H9 (cell line): ENCODE results near the gene GTF3C1. TPM values are rescaled to one million over a fixed set of nuclear protein-coding genes. Genes with fewer than 3 reads are reported as not detected.
A peak's percentile ranks its signal among the peaks of the same experiment; 100 is the strongest.

Experiments used
- DNase-seq: peaks from one replicate; pipeline ENCODE4 v3.0.0-alpha.2; 2017
- H2AFZ ChIP-seq: one replicate; pipeline ENCODE4 v1.6.1; 2013; ENCODE audit warnings: mild to moderate bottlenecking, low read length, control low read depth, moderate library complexity
- H2AK5ac ChIP-seq: 2 replicates; pipeline ENCODE4 v1.6.1; 2013; ENCODE audit warnings: low read length, control low read depth, mixed read lengths; ENCODE audit not compliant: insufficient read length
- H2BK120ac ChIP-seq: one replicate; pipeline ENCODE4 v1.6.1; 2013; ENCODE audit warnings: low read depth, mild to moderate bottlenecking, low read length, control low read depth, inconsistent platforms; ENCODE audit not compliant: poor library complexity, severe bottlenecking
- H2BK12ac ChIP-seq: 2 replicates; pipeline ENCODE4 v1.6.1; 2013; ENCODE audit warnings: low read length, control low read depth, mixed read lengths, low read depth; ENCODE audit not compliant: insufficient read length
- H2BK15ac ChIP-seq: 2 replicates; pipeline ENCODE4 v1.6.1; 2013; ENCODE audit warnings: low read depth, low read length, control low read depth
- H2BK20ac ChIP-seq: one replicate; pipeline ENCODE4 v1.6.1; 2013; ENCODE audit warnings: low read depth, mild to moderate bottlenecking, low read length, control low read depth, inconsistent platforms; ENCODE audit not compliant: poor library complexity, severe bottlenecking
- H2BK5ac ChIP-seq: 2 replicates; pipeline ENCODE4 v1.6.1; 2013; ENCODE audit warnings: low read length, control low read depth, mixed read lengths; ENCODE audit not compliant: insufficient read length
- H3K14ac ChIP-seq: 2 replicates; pipeline ENCODE4 v1.6.1; 2013; ENCODE audit warnings: low read length, control low read depth; ENCODE audit not compliant: insufficient read depth
- H3K18ac ChIP-seq: 2 replicates; pipeline ENCODE4 v1.6.1; 2013; ENCODE audit warnings: low read depth, mild to moderate bottlenecking, mixed read lengths, low read length, control low read depth; ENCODE audit not compliant: insufficient read length
- H3K23ac ChIP-seq: 2 replicates; pipeline ENCODE4 v1.6.1; 2013; ENCODE audit warnings: low read length, control low read depth, mixed read lengths, low read depth; ENCODE audit not compliant: insufficient read length
- H3K23me2 ChIP-seq: 2 replicates; pipeline ENCODE4 v1.6.1; 2013; ENCODE audit warnings: low read depth, mild to moderate bottlenecking, mixed read lengths, low read length, control low read depth; ENCODE audit not compliant: insufficient read length, poor library complexity, severe bottlenecking
- H3K27ac ChIP-seq: 2 replicates; pipeline ENCODE4 v1.5.1; 2013; ENCODE audit warnings: low read length, control low read depth, mixed read lengths, low read depth; ENCODE audit not compliant: insufficient read length
- H3K27me3 ChIP-seq: 2 replicates; pipeline ENCODE4 v1.6.1; 2013; ENCODE audit warnings: low read length, control low read depth, inconsistent platforms; ENCODE audit not compliant: insufficient read depth
- H3K4ac ChIP-seq: 2 replicates; pipeline ENCODE4 v1.6.1; 2013; ENCODE audit warnings: low read depth, mild to moderate bottlenecking, control low read depth, inconsistent platforms, low read length, moderate library complexity
- H3K4me1 ChIP-seq: 2 replicates; pipeline ENCODE4 v1.6.1; 2013; ENCODE audit warnings: low read length, control low read depth, inconsistent platforms; ENCODE audit not compliant: insufficient read depth
- H3K4me2 ChIP-seq: 2 replicates; pipeline ENCODE4 v1.6.1; 2013; ENCODE audit warnings: low read length, control low read depth, mixed read lengths; ENCODE audit not compliant: insufficient read length, insufficient read depth
- H3K56ac ChIP-seq: 2 replicates; pipeline ENCODE4 v1.6.1; 2013; ENCODE audit warnings: low read depth, mild to moderate bottlenecking, mixed read lengths, low read length, control low read depth; ENCODE audit not compliant: insufficient read length
- H3K79me1 ChIP-seq: 2 replicates; pipeline ENCODE4 v1.6.1; 2013; ENCODE audit warnings: low read depth, mild to moderate bottlenecking, moderate library complexity, low read length, control low read depth, inconsistent platforms; ENCODE audit not compliant: insufficient read depth, poor library complexity, severe bottlenecking
- H3K79me2 ChIP-seq: 2 replicates; pipeline ENCODE4 v1.6.1; 2013; ENCODE audit warnings: low read length, control low read depth, inconsistent platforms; ENCODE audit not compliant: insufficient read depth
- H3K9ac ChIP-seq: 2 replicates; pipeline ENCODE4 v1.6.1; 2013; ENCODE audit warnings: low read length, control low read depth, mixed read lengths; ENCODE audit not compliant: insufficient read length; ENCODE audit errors: extremely low read depth
- H3K9me3 ChIP-seq: one replicate; pipeline ENCODE4 v1.6.1; 2013; ENCODE audit warnings: low read depth, low read length, inconsistent platforms; ENCODE audit not compliant: control insufficient read depth
- H3T11ph ChIP-seq: one replicate; pipeline ENCODE4 v1.6.1; 2013; ENCODE audit warnings: mild to moderate bottlenecking, low read length, control low read depth, inconsistent platforms
- H4K20me1 ChIP-seq: one replicate; pipeline ENCODE4 v1.6.1; 2013; ENCODE audit not compliant: control insufficient read depth, insufficient read length, insufficient read depth
- H4K5ac ChIP-seq: 2 replicates; pipeline ENCODE4 v1.6.1; 2013; ENCODE audit warnings: low read depth, mild to moderate bottlenecking, mixed read lengths, low read length, control low read depth; ENCODE audit not compliant: insufficient read length
- H4K8ac ChIP-seq: replicated peaks from 2 replicates; pipeline ENCODE4 v1.6.1; 2013; ENCODE audit warnings: low read length, control low read depth, mixed read lengths, low read depth; ENCODE audit not compliant: insufficient read length
- H4K91ac ChIP-seq: 2 replicates; pipeline ENCODE4 v1.6.1; 2013; ENCODE audit warnings: low read depth, mild to moderate bottlenecking, moderate library complexity, mixed read lengths, low read length, control low read depth; ENCODE audit not compliant: insufficient read length
- H3K27ac Mint-ChIP-seq, 3 experiments: 2 replicates in 2 of 3; 3 replicates in 1 of 3; pipeline ENCODE4 v1.8.0; 2020 to 2021; ENCODE audit warnings: mixed read lengths in 3 of 3, mild to moderate bottlenecking in 1 of 3, moderate library complexity in 1 of 3
- H3K27me3 Mint-ChIP-seq: 2 replicates; pipeline ENCODE4 v1.8.0; 2021; ENCODE audit warnings: low read depth, mild to moderate bottlenecking, moderate library complexity, mixed read lengths
- H3K36me3 Mint-ChIP-seq, 3 experiments: 2 replicates in 2 of 3; 3 replicates in 1 of 3; pipeline ENCODE4 v1.8.0; 2020 to 2021; ENCODE audit warnings: low read depth in 3 of 3, mixed read lengths in 3 of 3; ENCODE audit not compliant: insufficient read depth in 1 of 3
- H3K4me1 Mint-ChIP-seq, 2 experiments: 2 replicates each; pipeline ENCODE4 v1.8.0; 2020; ENCODE audit warnings: mixed read lengths in 2 of 2
- H3K4me3 Mint-ChIP-seq, 2 experiments: 2 replicates in 1 of 2; 3 replicates in 1 of 2; pipeline ENCODE4 v1.8.0; 2020 to 2021; ENCODE audit warnings: mild to moderate bottlenecking in 2 of 2, mixed read lengths in 2 of 2, moderate library complexity in 1 of 2
- H3K9me3 Mint-ChIP-seq, 2 experiments: 2 replicates in 1 of 2; 3 replicates in 1 of 2; pipeline ENCODE4 v1.8.0; 2020; ENCODE audit warnings: mild to moderate bottlenecking in 2 of 2, mixed read lengths in 2 of 2, moderate library complexity in 1 of 2
- WGBS: extraction: QIAGEN DNeasy Blood & Tissue Kit; methylation state at CpG from one replicate; pipeline ENCODE4 v1.1.7; 2013; ENCODE audit warnings: missing lambda C conversion rate, low lambda C conversion rate, mixed read lengths; ENCODE audit not compliant: insufficient read length; ENCODE audit errors: extremely low coverage; 5-methylcytosine and 5-hydroxymethylcytosine counted together
- total RNA-seq: library from RNA; stranded (reverse); gene quantifications from 2 replicates; pipeline ENCODE4 v1.2.1, GENCODE V29; 2021
- TF ChIP-seq, protein P1 (sequence below): fragments of 200-600 bp; sonication (generic); conservative IDR thresholded peaks from 3 replicates; pipeline ENCODE4 v1.8.0; 2021; ENCODE audit warnings: antibody characterized with exemption, mild to moderate bottlenecking

Gene GTF3C1
- total RNA-seq, 1 experiment from 2014 or later: 113 TPM

DNA sequence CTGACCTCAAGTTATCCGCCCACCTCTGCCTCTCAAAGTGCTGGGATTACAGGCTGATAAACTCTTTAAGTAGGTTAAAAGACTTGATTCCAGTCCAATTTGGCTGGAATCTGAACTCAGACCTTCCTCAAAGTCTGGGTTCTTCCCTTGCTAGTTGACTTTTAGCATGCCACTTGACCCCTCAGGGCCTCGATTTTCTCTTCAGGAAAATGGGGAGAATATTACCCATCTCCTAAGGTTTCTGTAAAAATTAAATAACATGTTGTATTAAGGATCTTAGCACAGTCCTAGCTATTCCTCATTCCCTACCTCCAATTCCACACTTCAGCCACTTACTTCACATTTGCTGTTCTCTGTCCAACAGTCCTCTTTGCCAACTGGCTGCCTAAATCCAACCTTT is 1.9 kb downstream of the GTF3C1 start:
- Histone ChIP-seq H4K20me1 (no peaks in the 10 kb centered on the region), H4K8ac (no peak overlapping the region)
- H3K36me3 Mint-ChIP-seq: peaks cover 21 to 39% (median 38%) of the 10 kb centered on the region in 3 experiments; a peak in 6 of 7 replicates

More for the DNA sequence above, 1.9 kb downstream of the GTF3C1 start:
- Histone ChIP-seq H3K9me3 (no peaks in the 10 kb centered on the region), H2AFZ (no peak overlapping the region), H3K79me1 (peaks cover 13% of the 10 kb centered on the region), H3K79me2 (peaks cover 13% of the 10 kb centered on the region; the same call in 1 of the 2 replicates), H2AK5ac (no peak overlapping the region), H2BK20ac (no peak overlapping the region), H3K56ac (no peak overlapping the region), H2BK12ac (no peak overlapping the region), H3K9ac (no peak overlapping the region), H3K14ac (no peak overlapping the region), H3K27me3 (no peaks in the 10 kb centered on the region), H2BK15ac (no peak overlapping the region), H2BK120ac (no peak overlapping the region), H3K23me2 (peaks cover 3% of the 10 kb centered on the region), H3K4me2 (no peak overlapping the region), H3K4ac (no peak overlapping the region), H3K23ac (no peak overlapping the region), H4K5ac (no peak overlapping the region), H3K27ac (no peak overlapping the region), H3T11ph (no peak overlapping the region), H3K18ac (no peak overlapping the region), H2BK5ac (no peak overlapping the region), H3K4me1 (no peaks in the 10 kb centered on the region), H4K91ac (no peak overlapping the region)
- H3K27me3 Mint-ChIP-seq: no peaks in the 10 kb centered on the region; the same call in 1 of the 2 replicates
- DNase-seq: no peak
- H3K27ac Mint-ChIP-seq: no peak overlapping the region
- H3K4me1 Mint-ChIP-seq: peaks cover 11 to 25% of the 10 kb centered on the region in 2 experiments
- no CpG with 5 or more reads among the region's 2 CpGs for WGBS
- H3K4me3 Mint-ChIP-seq: peak overlapping the region in 1 of 2 experiments; percentile 7; a peak in 2 of 5 replicates
- H3K9me3 Mint-ChIP-seq: no peaks in the 10 kb centered on the region
- TF ChIP-seq, protein P1, sequence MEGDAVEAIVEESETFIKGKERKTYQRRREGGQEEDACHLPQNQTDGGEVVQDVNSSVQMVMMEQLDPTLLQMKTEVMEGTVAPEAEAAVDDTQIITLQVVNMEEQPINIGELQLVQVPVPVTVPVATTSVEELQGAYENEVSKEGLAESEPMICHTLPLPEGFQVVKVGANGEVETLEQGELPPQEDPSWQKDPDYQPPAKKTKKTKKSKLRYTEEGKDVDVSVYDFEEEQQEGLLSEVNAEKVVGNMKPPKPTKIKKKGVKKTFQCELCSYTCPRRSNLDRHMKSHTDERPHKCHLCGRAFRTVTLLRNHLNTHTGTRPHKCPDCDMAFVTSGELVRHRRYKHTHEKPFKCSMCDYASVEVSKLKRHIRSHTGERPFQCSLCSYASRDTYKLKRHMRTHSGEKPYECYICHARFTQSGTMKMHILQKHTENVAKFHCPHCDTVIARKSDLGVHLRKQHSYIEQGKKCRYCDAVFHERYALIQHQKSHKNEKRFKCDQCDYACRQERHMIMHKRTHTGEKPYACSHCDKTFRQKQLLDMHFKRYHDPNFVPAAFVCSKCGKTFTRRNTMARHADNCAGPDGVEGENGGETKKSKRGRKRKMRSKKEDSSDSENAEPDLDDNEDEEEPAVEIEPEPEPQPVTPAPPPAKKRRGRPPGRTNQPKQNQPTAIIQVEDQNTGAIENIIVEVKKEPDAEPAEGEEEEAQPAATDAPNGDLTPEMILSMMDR: no peak
